Endothelial cell (in vitro differentiated cells): Measurements from ENCODE around the gene CD164L2. TPM values are rescaled to one million over a fixed set of nuclear protein-coding genes. Genes with fewer than 3 reads are reported as not detected.

Experiments
- DNase-seq: peaks from one replicate; pipeline ENCODE4 v3.0.0; 2021; ENCODE audit warnings: low spot score
- H3K27ac Mint-ChIP-seq: one replicate; pipeline ENCODE4 v1.8.0; 2021; ENCODE audit warnings: mixed read lengths, inconsistent platforms; ENCODE audit not compliant: unreplicated experiment
- H3K27me3 Mint-ChIP-seq: one replicate; pipeline ENCODE4 v1.8.0; 2021; ENCODE audit warnings: mild to moderate bottlenecking, moderate library complexity, mixed read lengths, inconsistent platforms; ENCODE audit not compliant: unreplicated experiment
- H3K36me3 Mint-ChIP-seq: one replicate; pipeline ENCODE4 v1.8.0; 2021; ENCODE audit warnings: mild to moderate bottlenecking, low read depth, mixed read lengths, inconsistent platforms; ENCODE audit not compliant: unreplicated experiment
- H3K4me1 Mint-ChIP-seq: one replicate; pipeline ENCODE4 v1.8.0; 2021; ENCODE audit warnings: mild to moderate bottlenecking, mixed read lengths, inconsistent platforms; ENCODE audit not compliant: unreplicated experiment
- H3K4me3 Mint-ChIP-seq: one replicate; pipeline ENCODE4 v1.8.0; 2021; ENCODE audit warnings: mild to moderate bottlenecking, mixed read lengths, inconsistent platforms; ENCODE audit not compliant: unreplicated experiment
- H3K9me3 Mint-ChIP-seq: one replicate; pipeline ENCODE4 v1.8.0; 2021; ENCODE audit warnings: mixed read lengths, inconsistent platforms; ENCODE audit not compliant: unreplicated experiment
- total RNA-seq: library from RNA; stranded (reverse); fragmentation: NEBNext Ultra II Directional; extraction: Animal tissue kit (Norgen Biotek cat#: 25700); gene quantifications from one replicate; pipeline ENCODE4 v1.2.1, GENCODE V29; 2021; ENCODE audit not compliant: unreplicated experiment
- TF ChIP-seq, protein P1 (sequence below): fragments of 200-600 bp; sonication (generic); IDR thresholded peaks from one replicate; pipeline ENCODE4 v1.5.0; 2021; ENCODE audit warnings: antibody characterized with exemption; ENCODE audit not compliant: unreplicated experiment

The CD164L2 gene
- total RNA-seq, 1 donor from 2014 or later: 0.72 TPM

GRCh38 chr1:27361044-27361402 lies 22.1 kb downstream of the CD164L2 start:
- Mint-ChIP-seq H3K4me1 (peaks cover 18% of the 10 kb centered on the region), H3K27ac (no peak overlapping the region), H3K9me3 (no peaks in the 10 kb centered on the region), H3K4me3 (no peak overlapping the region), H3K27me3 (peaks cover 23% of the 10 kb centered on the region), H3K36me3 (peaks cover 26% of the 10 kb centered on the region)
- TF ChIP-seq, protein P1, sequence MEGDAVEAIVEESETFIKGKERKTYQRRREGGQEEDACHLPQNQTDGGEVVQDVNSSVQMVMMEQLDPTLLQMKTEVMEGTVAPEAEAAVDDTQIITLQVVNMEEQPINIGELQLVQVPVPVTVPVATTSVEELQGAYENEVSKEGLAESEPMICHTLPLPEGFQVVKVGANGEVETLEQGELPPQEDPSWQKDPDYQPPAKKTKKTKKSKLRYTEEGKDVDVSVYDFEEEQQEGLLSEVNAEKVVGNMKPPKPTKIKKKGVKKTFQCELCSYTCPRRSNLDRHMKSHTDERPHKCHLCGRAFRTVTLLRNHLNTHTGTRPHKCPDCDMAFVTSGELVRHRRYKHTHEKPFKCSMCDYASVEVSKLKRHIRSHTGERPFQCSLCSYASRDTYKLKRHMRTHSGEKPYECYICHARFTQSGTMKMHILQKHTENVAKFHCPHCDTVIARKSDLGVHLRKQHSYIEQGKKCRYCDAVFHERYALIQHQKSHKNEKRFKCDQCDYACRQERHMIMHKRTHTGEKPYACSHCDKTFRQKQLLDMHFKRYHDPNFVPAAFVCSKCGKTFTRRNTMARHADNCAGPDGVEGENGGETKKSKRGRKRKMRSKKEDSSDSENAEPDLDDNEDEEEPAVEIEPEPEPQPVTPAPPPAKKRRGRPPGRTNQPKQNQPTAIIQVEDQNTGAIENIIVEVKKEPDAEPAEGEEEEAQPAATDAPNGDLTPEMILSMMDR: no peak
- no peak for DNase-seq

DNA sequence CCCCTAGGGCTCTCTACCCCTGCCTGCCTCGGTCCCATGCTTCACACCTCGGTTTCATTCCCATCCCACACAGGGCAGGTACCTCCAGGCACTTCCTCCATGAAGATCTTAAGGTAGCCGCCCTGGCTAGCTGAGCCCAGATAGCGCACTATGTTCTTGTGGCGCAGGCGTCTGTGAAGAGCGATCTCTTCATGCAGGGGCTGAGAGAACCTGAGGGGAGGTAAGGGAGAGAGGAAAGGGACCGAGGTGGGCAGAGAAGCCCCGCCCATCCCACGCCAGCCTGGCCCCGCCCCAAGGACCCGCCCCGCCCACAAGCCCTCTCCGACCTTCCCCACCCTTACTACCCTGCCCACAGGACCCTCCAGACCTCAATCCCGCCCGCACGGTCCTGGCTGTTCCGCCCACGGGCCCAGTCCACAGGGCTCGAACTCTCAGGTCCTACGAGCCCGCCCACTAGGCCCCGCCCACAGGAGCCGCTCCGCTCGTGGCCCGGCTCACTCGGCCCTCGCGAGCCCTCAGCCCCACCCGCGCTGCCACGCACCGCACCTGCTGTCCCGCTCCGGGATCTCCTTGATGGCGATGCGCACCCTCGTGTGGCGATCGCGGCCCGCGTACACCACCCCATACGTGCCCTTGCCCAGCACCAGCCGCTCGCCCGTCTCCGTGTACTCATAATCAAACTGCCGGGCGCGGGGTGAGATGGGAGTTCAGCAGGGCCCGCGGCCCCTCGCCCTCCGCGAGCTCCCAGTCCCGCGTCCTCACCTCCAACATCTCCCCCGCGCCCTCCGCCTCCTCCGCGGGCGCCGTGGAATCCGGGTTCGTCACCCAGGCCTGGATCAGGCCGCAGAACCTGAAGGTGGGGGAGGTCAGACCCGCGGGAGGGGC lies 22.7 kb downstream of the CD164L2 start:
- Mint-ChIP-seq H3K36me3 (peaks cover 30% of the 10 kb centered on the region), H3K27ac (no peak overlapping the region), H3K4me1 (peaks cover 18% of the 10 kb centered on the region), H3K4me3 (peak overlapping the region; percentile 87), H3K27me3 (peaks cover 23% of the 10 kb centered on the region), H3K9me3 (no peaks in the 10 kb centered on the region)
- DNase-seq: no peak
- TF ChIP-seq, protein P1: no peak

- Mint-ChIP-seq H3K36me3 (peaks cover 32% of the 10 kb centered on the region), H3K27me3 (peaks cover 21% of the 10 kb centered on the region), H3K4me3 (peak overlapping the region; percentile 87)
Measured at GRCh38 chr1:27359822-27360158, 23.3 kb downstream of the CD164L2 start.

DNA sequence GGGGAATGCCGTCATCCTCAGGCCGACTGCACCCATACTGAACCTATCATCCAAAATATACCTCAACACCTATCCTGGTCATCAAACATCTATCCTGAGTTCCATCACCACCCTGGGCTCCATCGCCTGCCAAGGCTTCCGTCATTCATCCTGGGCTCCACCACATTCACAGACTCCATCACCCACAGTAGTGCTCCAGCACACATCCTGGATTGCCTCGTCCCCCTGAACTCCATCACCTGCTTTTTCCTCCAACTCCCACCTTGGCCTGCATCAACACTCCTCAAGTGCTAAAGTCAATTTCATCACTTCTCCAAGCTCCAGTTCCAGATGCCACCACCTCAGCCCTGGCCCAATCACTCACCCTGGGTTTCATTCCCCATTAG lies 24.2 kb downstream of the CD164L2 start:
- TF ChIP-seq, protein P1: no peak
- Mint-ChIP-seq H3K27me3 (peaks cover 16% of the 10 kb centered on the region), H3K9me3 (no peaks in the 10 kb centered on the region)

More at GRCh38 chr1:27359822-27360158, 23.3 kb downstream of the CD164L2 start:
- no peak for DNase-seq
- TF ChIP-seq, protein P1: no peak
- peaks cover 12% of the 10 kb centered on the region for H3K4me1 Mint-ChIP-seq
- no peak overlapping the region for H3K27ac Mint-ChIP-seq
- no peaks in the 10 kb centered on the region for H3K9me3 Mint-ChIP-seq

More for the DNA sequence above, 24.2 kb downstream of the CD164L2 start:
- Mint-ChIP-seq H3K27ac (no peak overlapping the region), H3K4me1 (peaks cover 4% of the 10 kb centered on the region), H3K4me3 (peak overlapping the region; percentile 87), H3K36me3 (peaks cover 32% of the 10 kb centered on the region)
- DNase-seq: no peak
